HG03196 (cell line): ENCODE measurements around the gene BRD3.

Experiments
- ATAC-seq: cut with Tn5 transposase; IDR thresholded peaks from one replicate; pipeline ENCODE4 v1.9.1; 2021; ENCODE audit not compliant: unreplicated experiment

The BRD3 gene

DNA sequence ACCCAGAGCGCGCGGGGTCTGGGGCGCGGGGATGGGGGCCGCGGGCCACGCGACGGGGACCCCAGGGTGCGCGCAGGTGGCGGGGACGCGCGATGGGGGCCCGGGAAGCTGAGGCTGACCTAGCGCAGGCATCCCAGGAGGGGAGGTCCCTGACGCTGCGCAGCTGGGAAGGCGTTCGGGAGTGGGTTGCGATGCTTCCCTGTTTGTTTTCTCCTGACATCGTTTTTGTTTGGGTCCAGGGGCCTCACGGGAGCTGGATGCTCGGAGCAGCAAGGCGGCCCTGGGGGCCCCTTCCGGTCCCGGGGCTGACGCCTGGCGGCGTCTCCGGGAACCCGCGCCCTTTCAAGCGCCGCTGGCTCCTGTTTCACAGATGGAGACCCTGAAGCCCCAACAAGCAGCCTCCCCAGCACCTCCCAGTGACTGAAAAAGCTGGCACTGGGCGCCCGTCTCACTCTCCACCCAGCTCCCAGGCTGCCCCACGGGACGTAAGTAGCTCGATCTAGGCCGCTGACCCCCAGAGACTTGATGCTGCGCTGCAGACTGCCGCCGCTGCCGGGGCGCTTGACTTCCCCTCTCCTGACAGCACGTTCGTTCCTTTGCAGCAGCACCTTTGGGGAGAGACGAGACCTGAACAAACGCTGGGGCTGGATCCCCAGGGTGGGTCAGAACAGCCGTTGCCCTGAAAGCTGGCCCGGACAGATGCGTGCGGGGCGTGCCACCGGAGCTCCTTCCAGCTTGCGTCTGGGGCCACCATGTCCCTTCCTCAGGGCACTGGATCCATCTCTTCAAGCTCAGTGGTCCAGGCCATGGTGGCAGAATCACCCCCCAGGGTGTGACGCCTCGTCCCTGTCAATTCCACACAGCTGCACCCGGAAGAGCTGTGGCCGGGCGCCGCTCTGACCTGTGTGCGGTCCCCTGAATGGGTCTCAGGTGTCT, 42.0 kb downstream of the BRD3 start:
- peak; percentile 45 for ATAC-seq

- peak; percentile 80 for ATAC-seq
Measured at GRCh38 chr9:134024828-134025605, 42.8 kb downstream of the BRD3 start, which contains the start of gene BRD3OS. Gene BRD3OS, plus strand, starts transcription at chr9:134025481. Its CDS starts 1,267 bp downstream, at chr9:134026748.

DNA sequence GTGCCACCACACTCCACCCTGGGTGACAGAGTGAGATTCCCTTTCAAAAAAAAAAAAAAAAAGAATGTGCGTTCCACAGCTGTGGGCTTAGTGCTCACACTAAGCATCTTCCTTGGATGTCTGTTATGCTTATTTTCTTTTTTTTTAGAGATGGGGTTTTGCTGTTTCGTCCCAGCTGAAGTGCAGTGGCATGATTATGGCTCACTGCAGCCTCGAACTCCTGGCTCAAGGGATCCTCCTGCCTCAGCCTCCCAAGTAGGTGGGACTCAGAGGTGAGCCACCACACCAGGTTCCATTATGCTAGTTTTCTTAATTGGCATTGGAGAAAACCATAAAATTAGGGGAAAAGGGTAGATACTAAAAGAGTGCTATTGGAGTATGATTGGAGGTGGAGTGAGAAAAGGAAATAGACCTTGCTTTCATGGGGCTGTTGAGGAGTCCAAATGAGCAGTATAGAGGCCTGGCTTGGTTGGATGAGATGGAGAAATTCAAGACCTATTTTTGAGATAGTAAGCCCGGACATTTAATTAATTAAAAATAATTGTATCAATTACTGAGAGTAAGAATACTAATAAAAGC, 43.5 kb downstream of the BRD3 start:
- ATAC-seq, result no peak

DNA sequence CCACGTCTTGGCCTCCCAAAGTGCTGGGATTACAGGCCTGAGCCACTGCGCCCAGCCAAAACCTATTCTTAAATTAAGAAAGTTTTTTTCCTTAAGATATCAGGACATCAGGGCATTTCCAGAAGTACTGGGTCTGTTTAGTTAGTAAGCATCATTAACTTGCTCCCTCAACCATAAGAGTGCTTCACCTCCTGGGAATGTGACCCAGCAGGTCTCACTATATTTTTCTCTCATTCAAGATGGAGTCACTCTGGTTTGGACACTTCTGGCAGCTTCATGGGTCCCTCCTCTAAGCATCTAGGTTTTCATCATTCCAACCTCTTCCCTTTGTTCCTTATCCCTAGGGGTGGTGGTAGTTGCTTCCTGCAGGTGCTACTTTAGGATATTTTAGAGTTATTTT, 52.9 kb downstream of the BRD3 start:
- ATAC-seq, result no peak

DNA sequence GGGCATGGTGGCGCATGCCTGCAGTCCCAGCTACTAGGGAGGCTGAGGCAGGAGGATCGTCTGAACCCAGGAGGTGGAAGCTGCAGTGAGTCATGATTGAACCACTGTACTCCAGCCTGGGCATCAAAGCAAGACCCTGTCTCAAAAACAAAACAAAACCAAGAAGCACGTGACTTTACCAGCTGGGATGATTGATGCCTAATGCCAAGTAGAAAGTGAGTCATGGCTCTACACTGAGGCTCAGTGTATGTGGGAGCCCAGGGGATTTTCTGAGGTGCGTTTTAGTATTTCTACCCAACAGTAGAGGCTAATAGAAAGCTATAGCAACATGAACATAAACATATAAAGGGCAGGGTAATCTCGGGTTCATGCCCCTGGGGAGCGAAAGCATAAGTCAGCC, 56.4 kb downstream of the BRD3 start:
- no peak for ATAC-seq

DNA sequence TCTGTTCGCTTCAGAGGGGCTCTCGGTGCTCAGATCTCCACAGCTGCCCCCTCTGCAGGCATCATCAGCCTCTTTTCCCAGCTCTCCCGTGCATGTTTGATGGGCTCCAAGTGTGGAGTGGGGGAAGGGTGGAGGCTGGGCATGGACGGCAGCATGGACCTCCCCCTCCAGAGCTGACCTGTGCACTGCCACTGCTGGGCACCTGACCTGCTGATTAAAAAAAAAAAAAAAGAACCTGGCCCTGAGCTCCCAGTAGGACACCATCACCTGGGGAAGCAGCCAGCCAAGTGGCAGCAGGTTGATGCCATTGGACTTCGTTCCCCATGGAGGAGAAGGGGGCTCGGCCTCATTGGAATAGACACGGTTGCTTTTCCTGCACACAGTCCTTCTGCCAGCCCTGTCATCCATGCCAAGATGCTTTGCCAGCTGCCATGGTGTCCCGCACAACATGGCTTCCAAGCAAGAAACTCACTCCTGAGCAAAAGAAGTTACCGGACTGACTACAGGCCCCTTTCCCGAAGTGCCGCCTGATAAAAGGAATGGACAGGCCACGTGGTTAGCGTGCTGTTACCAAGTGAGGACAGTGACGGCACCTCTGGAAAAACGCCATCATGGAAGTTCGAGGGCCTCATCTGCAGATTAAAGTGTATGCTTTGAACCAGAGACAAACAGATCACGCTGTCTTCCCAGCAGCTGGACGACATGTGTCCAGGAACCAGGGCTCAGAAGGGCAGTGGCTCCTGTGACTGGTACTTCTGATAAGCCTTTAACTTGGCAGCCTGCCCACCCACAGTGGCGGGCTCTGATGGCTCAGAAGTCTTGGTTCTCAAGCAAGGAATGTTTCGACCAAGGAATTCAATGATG, 57.3 kb downstream of the BRD3 start:
- no peak for ATAC-seq

DNA sequence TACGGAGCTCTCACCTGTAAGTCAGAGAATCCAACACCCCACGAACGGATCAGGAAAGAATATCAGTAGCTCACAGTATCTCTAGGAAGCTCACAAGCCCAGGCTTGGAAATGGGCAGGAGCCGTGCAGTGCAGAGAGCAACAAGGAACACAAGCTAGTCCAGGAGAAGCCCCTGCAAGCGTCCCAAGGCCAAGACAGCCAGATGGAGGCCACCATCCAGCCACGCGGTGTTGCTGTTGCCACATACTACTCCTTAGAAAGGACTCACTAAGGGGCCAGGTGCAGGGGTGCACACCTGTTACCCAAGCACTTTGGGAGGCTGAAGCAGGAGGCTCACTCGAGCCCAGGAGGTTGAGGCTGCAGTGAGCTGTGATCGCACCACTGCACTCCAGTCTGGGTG, 60.3 kb downstream of the BRD3 start:
- ATAC-seq, result no peak

- no peak for ATAC-seq
Measured at GRCh38 chr9:134007150-134007549, 60.7 kb downstream of the BRD3 start.

DNA sequence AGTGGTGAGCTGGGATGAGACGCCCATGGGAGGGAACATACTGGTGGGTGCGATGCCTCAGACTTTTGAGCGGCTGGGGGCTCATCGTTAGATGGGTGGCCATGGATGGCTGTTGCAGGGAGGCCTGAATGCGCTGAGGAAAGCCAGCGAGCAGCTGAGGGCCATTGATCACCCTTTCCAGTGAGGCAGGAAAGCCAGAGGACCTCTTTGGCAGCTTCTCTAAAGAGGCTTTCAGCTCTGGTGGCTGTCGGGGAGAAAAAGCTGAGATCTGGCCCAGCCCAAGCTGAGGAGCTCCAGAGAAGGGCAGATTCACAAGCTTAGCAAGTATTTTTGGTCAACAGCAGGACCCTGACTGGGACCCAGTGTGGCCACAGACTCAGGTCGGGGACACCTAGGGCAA, 62.4 kb downstream of the BRD3 start:
- no peak for ATAC-seq

DNA sequence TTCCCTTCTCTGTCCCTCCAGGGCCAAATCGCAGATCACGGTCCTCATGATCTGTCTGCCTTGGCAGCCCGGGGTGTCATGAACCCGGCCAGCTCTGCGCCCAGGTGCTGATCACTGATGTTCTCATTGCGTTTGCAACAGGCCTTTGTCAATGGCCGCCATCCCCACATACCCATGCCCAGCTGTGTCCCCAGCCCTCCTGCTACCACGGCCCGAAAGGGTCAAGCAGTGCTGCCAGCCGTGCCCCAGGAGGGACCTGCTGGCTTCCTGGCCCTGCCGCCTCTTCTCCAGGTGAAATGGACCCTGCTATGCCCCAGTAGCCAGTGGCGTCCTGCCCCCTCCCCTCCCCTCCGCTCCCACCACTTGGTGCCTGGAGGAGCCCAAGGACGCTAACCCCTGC, 62.9 kb downstream of the BRD3 start:
- no peak for ATAC-seq

DNA sequence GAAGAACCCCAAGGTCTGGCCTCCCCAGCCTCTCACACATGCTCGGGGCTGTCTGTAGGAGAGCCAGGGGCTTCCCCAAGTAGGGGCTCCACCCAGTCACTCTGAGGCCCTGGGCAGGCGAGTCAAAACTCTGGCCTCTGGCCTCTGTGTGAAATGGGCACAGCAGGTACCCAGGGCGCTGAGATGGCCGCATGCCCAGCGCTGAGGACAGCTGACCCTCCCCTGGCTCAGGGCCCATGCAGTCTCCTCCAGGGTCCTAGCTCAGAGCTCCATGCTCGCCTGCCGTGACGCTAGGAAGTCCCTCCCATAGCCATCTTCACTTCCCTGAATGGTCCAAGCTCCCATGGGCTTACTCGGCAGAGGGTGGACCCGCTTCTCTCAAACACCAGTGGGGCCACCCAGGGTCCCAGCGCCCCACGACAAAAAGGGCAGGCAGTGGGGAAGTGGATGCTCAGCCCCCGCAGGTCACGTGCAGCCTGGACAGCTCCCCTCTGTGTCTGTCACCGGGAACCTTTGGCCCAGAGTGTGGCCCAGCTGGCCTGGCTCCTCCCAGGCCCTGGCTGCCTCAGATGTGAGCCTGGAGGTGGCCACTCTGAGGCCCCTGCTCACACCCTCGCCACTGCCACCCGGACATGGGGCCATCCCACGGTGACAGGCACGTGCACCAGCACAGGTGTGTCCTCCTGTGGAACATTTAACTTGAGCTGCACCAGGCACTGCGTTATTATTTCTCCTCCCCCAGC, 63.5 kb downstream of the BRD3 start:
- no peak for ATAC-seq

- ATAC-seq, result no peak
Measured at GRCh38 chr9:134003237-134003636, 64.6 kb downstream of the BRD3 start.

GRCh38 chr9:134002796-134003195, 65.0 kb downstream of the BRD3 start:
- no peak for ATAC-seq

DNA sequence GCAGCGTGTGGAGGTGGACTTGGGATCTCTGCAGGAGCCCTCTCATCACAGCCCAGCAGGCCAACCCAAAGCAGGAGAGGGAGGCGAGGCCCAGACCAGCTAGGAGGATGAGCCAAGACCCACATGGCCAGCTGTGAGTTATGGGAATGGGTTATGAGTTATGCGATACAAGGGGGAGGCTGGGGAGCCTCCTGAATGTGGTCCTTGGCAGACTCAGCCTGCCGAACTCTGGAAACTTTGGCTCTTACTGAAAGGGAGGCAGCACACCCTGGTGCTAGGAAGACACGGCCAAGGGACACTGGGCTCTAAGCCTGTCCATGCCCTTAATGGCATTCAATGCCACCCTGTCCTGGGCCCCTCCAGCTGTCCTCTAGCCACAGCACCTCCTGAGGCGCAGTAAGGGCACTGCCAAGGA, 68.0 kb downstream of the BRD3 start:
- no peak for ATAC-seq

DNA sequence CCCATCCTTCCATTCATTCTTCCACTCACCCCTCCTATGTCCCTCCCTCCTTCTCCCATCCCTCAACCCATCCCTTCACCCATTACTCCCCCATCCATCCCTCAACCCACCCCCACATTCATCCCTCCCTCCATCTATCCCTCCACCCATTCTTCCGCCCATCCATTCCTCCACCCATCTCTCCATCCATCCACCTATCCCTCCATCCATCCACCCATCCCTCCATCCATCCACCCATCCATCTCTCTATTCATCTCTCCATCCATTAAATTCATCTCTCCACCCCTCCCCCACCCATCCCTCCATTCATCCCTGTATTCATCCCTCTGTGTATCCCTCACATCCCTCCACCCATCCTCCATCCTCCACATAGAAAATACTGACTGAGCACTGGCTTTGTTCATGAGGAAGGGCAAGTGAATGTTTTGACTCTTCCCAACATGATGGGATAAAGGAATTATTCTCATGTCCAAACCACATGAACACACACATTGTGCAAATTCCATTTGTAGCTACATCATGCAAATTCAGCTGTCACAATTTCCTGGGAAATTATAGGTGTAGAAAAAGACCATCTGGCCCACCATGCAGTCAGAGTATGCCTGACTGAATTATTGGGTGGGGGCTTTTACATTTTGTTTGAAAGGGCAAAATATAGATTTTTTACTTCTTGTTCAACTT, 68.8 kb downstream of the BRD3 start:
- no peak for ATAC-seq

GRCh38 chr9:133997584-133997983, 70.2 kb downstream of the BRD3 start:
- no peak for ATAC-seq

DNA sequence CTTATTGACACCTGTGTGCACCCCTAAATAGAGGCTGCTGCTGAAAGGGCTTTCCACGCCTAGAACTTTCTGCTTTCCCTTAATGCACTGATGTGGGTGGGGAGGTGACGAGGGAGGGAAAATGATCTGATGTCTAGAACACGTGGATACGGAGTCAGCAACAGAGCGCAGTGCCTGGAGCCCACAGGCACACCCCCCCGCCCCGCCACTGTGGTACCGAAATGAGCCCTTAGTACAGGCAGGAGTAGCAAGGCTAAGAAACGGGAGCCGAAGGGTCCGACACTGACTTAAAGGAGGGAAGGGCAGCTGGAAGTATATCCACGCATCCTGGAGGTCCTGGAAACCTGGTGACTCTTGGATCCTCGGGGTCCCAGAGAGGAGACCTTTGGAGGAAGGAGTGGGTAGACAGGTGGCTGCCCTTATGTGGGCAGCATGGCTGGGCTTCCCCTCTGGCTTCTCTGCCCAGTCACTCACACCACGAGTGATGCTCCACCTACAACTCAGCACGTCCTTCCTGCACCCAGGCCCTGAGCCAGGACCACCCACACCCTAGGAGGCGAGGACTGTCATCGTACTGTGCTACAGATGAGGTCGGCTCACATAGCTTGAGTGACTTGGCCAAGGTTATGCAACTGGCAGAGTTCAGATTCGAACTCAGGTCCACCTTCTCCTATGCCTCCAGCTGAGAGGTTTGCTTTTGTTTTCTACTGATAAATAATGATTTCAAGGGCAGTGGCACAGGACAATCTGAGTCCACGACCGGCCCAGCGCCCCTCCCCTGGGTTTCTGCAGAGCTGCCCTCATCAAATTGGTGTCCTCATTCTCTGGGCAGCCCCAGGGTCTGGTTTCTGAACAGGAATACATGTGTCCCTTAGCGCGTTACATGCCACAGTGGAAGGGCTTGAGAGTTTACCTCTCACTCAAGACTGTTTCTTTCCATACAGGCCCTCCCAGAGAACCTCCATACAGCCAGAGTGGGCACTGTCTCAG, 71.0 kb downstream of the BRD3 start:
- ATAC-seq, result no peak
